COLO668 (cell line): Measurements from ENCODE around the gene NTRK2.
"Not testable (repeated sequence)": the region's sequence is repeated elsewhere in the genome, so short reads cannot be mapped to it uniquely, and the experiment has no call there.

Experiments
- DNase-seq: peaks from one replicate; lab custom pipeline; 2025; ENCODE audit not compliant: unreplicated experiment; lab: John Stamatoyannopoulos, UW

NTRK2 gene

GRCh38 chr9:85046475-85046874 lies 376.9 kb downstream of the NTRK2 start:
- no peak for DNase-seq

DNA sequence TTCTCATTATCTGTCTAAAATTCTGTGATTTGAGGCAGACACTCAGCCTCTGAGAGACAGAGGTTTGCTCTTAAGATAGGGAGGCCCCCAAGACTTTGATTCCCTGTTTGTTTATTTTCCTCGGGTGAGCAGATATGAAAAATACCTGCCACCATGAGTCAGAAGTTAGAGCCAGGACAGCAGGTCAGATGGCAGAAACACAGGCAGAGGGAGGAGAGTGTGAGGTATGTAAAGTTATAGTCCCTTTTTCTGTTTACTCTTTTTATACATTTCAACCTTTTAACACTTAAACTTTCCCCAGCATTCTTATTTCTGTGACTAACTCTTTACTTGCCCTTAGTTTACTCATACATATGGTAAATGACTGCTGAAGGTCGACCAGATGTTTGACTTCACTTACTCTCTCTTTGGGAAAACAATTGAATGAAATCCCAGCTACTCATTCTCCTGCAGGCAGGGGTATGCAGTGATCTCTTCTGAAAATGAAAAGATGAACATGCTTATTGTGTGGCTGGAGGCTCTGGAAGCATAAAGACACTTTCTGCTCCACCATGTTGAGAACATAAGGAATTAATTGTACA lies 383.8 kb downstream of the NTRK2 start:
- no peak for DNase-seq

DNA sequence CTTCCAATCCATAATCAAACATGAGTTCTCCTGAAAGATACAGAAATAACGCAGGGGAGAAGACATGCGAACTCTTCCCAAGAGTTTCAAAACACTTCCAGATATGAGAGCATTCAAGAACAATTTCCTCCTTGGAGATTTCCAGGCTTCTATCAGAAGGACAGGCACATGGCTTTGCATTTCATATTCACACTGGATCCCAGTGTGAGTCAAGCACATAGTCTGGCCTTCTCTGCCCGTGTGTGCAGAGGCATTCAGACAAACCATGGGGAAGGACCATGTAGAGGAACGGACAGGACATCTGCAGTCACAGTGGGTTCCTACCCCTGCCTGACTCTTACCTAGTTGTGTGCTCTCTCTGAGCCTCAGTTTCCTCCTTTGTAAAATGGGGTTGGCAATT lies 384.5 kb downstream of the NTRK2 start:
- no peak for DNase-seq

- no peak for DNase-seq
Observed at GRCh38 chr9:85055506-85056202, 386.1 kb downstream of the NTRK2 start.

- no peak for DNase-seq
Observed at GRCh38 chr9:85056203-85056572, 386.7 kb downstream of the NTRK2 start.

DNA sequence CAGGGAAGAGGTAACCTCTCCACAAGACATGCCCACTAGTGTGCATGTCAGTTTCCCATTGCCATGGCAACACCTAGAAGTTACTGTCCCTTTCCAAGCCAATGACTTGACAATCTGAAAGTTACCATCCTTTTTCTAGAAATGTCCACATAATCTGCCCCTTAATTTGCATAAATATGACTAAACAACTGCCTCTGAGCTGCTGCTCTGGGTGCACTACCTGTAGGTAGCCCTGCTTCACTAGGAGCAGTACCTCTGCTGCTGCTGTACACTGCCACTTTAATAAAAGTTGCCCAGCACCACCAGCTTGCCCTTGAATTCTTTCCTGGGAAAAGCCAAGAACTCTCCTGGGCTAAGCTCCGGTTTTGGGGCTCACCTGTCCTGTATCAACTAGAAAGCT lies 392.4 kb downstream of the NTRK2 start:
- no peak for DNase-seq

GRCh38 chr9:85062385-85063022 lies 393.0 kb downstream of the NTRK2 start:
- no peak for DNase-seq

GRCh38 chr9:85064811-85065371 lies 395.4 kb downstream of the NTRK2 start:
- no peak for DNase-seq

DNA sequence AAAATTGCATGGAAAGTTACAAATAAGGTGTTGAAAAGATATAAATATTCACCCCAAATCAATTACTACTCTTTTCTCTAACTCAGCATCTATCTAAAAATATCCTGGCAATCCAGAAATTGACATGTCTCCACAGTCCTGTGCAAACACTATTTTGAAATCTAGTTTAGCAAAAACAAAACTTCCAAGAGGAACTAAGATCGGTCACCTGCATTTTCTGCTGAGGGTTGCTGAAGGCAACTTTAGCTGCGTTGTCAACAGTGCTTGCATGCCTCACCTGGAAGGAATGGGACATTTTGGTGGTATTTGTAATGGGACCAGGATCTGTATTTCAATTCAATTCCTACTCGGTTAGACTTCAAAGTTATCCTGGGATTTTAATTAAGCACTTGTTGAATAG lies 398.3 kb downstream of the NTRK2 start:
- DNase-seq = no peak

GRCh38 chr9:85069421-85069820 lies 399.9 kb downstream of the NTRK2 start:
- DNase-seq = not testable (repeated sequence)
